ENCODE results near the gene TRMO.

DNA sequence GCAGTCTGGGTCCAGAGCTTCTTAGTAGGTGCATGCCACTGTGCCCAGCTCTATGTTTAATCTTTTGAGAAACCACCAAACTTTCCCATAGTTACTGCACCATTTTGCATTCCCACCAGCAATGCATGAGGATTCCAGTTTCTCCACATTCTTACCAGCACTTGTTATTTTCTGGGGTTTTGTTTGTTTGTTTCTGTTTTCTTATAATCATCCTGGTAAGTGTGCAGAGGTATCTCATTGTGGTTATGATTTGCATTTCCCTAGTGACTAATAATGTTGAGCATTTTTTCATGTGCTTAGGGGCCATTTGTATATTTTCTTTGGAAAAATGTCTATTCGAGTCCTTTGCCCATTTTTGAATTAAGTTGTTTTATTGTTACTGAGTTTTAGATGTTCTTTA, 57.9 kb downstream of the TRMO start:
- TF ChIP-seq, protein P1, sequence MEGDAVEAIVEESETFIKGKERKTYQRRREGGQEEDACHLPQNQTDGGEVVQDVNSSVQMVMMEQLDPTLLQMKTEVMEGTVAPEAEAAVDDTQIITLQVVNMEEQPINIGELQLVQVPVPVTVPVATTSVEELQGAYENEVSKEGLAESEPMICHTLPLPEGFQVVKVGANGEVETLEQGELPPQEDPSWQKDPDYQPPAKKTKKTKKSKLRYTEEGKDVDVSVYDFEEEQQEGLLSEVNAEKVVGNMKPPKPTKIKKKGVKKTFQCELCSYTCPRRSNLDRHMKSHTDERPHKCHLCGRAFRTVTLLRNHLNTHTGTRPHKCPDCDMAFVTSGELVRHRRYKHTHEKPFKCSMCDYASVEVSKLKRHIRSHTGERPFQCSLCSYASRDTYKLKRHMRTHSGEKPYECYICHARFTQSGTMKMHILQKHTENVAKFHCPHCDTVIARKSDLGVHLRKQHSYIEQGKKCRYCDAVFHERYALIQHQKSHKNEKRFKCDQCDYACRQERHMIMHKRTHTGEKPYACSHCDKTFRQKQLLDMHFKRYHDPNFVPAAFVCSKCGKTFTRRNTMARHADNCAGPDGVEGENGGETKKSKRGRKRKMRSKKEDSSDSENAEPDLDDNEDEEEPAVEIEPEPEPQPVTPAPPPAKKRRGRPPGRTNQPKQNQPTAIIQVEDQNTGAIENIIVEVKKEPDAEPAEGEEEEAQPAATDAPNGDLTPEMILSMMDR (IDR thresholded peaks at IDR 0.05): no peak
- TF ChIP-seq POLR2A (IDR thresholded peaks at IDR 0.05): no peak
- no peak for TF ChIP-seq POLR2AphosphoS5 (IDR thresholded peaks at IDR 0.05; ENCODE audit: insufficient read depth in 1 of 2, low read depth in 1 of 2)

Measured in vagina (tissue), 2 donors.